Endothelial cell of umbilical vein (primary cell): ENCODE measurements around the gene PLA2G12B.

Experiments used
- MYC ChIP-seq: IDR thresholded peaks from one replicate; pipeline ENCODE4 v1.6.1; 2011; ENCODE audit warnings: mild to moderate bottlenecking, low read depth, low read length
- POLR2A ChIP-seq: IDR thresholded peaks from 2 replicates; pipeline ENCODE4 v1.6.1; 2012; ENCODE audit warnings: low read depth, mild to moderate bottlenecking, control low read depth, low read length
- TF ChIP-seq, protein P1 (sequence below), 2 donors: IDR thresholded peaks; 1 replicate in 1 of 2; 2 replicates in 1 of 2; pipeline ENCODE4 v1.5.1; 2011; ENCODE audit warnings: low read length in 2 of 2, mild to moderate bottlenecking in 2 of 2, moderate library complexity in 2 of 2, control low read depth in 1 of 2, inconsistent platforms in 1 of 2, low read depth in 1 of 2; ENCODE audit not compliant: insufficient read depth in 1 of 2; ENCODE audit errors: extremely low read depth in 1 of 2

DNA sequence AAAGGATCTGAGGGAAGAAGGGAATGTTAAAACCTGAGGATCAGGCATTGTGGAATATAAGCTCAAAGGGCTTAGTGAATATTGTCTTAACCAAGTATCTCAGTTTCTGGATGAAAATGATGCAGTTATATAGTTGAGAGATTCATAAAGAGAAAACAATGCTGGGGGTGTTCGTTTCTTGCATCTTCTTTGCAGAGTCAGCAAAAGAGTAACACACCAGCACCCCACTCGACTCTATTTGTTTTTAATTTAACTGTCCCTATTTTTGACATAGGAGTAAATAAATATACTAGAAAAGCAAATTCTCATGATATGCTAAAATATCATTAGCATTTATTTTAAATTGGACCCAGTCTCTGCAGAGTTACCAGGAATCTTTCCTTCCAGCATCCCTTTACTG is 68.7 kb downstream of the PLA2G12B start:
- TF ChIP-seq, protein P1, sequence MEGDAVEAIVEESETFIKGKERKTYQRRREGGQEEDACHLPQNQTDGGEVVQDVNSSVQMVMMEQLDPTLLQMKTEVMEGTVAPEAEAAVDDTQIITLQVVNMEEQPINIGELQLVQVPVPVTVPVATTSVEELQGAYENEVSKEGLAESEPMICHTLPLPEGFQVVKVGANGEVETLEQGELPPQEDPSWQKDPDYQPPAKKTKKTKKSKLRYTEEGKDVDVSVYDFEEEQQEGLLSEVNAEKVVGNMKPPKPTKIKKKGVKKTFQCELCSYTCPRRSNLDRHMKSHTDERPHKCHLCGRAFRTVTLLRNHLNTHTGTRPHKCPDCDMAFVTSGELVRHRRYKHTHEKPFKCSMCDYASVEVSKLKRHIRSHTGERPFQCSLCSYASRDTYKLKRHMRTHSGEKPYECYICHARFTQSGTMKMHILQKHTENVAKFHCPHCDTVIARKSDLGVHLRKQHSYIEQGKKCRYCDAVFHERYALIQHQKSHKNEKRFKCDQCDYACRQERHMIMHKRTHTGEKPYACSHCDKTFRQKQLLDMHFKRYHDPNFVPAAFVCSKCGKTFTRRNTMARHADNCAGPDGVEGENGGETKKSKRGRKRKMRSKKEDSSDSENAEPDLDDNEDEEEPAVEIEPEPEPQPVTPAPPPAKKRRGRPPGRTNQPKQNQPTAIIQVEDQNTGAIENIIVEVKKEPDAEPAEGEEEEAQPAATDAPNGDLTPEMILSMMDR (IDR thresholded peaks at IDR 0.05; ENCODE audit: extremely low read depth in 1 of 2, insufficient read depth in 1 of 2, low read depth in 1 of 2, low read length in 2 of 2): no peak
- TF ChIP-seq POLR2A (no peak), MYC (no peak)
